GM23248 (cell line): ENCODE results near the gene PLEKHB2.

Source experiments
- EZH2 ChIP-seq: fragments of 200-600 bp; sonication (generic); IDR thresholded peaks from 2 replicates; pipeline ENCODE4 v1.6.1; 2018; ENCODE audit warnings: antibody characterized with exemption, mild to moderate bottlenecking; ENCODE audit not compliant: insufficient read depth, poor library complexity, severe bottlenecking
- EZH2phosphoT487 ChIP-seq: fragments of 200-600 bp; sonication (generic); IDR thresholded peaks from 2 replicates; pipeline ENCODE4 v1.6.1; 2018; ENCODE audit warnings: antibody characterized with exemption, moderate library complexity, mild to moderate bottlenecking, low read depth; ENCODE audit not compliant: insufficient read depth

DNA sequence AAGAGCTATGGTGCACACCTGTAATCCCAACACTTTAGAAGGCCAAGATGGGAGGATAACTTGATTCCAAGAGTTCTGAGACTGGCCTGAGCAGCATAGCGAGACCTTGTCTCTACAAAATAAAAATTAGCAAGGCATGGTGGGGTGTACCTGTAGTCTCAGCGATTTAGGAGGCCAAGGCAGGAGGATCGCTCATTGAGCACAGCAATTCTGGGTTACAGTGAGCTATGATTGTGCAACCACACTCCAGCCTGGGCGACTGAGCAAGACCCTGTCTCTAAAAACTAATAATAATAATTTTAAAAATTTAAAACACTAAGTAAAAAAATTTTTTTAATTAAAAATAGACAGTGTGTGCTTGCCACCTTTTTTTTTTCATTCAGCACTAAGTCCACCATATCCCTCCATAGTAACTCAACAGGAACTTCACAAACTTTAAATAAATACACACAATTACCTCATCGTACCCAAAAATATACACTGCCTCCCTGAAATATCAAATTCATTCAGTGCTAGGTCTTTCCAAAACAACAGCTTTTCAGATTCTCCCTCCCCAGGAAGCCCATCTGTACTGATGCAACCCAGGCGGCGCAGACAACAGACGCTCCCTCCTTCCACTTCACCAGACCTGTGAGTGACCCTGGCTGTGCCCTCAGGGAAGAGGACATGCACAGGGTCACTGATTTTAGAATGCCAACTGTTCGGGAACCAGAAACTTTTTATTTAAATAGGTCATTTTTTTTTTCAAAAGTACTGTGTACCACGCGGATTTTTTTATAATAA, 41.4 kb upstream of the PLEKHB2 start:
- TF ChIP-seq EZH2 = no peak
- TF ChIP-seq EZH2phosphoT487 = no peak
